CD8-positive, alpha-beta memory T cell (primary cell): ENCODE results near the gene TSNAX. TPM values are rescaled to one million over a fixed set of nuclear protein-coding genes. Genes with fewer than 3 reads are reported as not detected.
"Not testable (repeated sequence)": the region's sequence is repeated elsewhere in the genome, so short reads cannot be mapped to it uniquely, and the experiment has no call there.

Source experiments
- CTCF ChIA-PET: fragments of 350-600 bp; sonication (Branson Sonifier 250); formaldehyde crosslinking; loops from one replicate; lab custom pipeline; 2021; ENCODE audit warnings: antibody characterized with exemption; lab: Charles Lee
- POLR2A ChIA-PET: fragments of 350-600 bp; sonication (Branson Sonifier 250); formaldehyde crosslinking; loops from one replicate; lab custom pipeline; 2021; ENCODE audit warnings: antibody characterized with exemption; lab: Charles Lee
- DNase-seq, 5 donors: peaks; one replicate each; pipeline versions ENCODE4 v3.0.0 to v3.0.0-alpha.2; 2020 to 2022; ENCODE audit warnings: mixed read lengths in 1 of 5
- H3K27ac ChIP-seq: one replicate; pipeline ENCODE4 v1.7.0; 2013; ENCODE audit warnings: low read depth, mild to moderate bottlenecking, low read length, moderate library complexity
- H3K27me3 ChIP-seq: 2 replicates; pipeline ENCODE4 v1.7.0; 2013; ENCODE audit warnings: low read length, mild to moderate bottlenecking; ENCODE audit not compliant: insufficient read depth, poor library complexity, severe bottlenecking
- H3K36me3 ChIP-seq: 2 replicates; pipeline ENCODE4 v1.7.0; 2013; ENCODE audit warnings: mild to moderate bottlenecking, low read length, moderate library complexity; ENCODE audit not compliant: insufficient read depth
- H3K4me1 ChIP-seq: 2 replicates; pipeline ENCODE4 v1.7.0; 2013; ENCODE audit warnings: mild to moderate bottlenecking, low read length, moderate library complexity; ENCODE audit not compliant: insufficient read depth
- H3K4me3 ChIP-seq: 2 replicates; pipeline ENCODE4 v1.7.0; 2013; ENCODE audit warnings: mild to moderate bottlenecking, low read length
- H3K9me3 ChIP-seq: 2 replicates; pipeline ENCODE4 v1.7.0; 2013; ENCODE audit warnings: mild to moderate bottlenecking, low read length
- H3K27ac Mint-ChIP-seq, 8 donors: one replicate each; pipeline ENCODE4 v1.8.0; 2020 to 2021; ENCODE audit warnings: mixed read lengths in 8 of 8, mild to moderate bottlenecking in 6 of 8, inconsistent platforms in 3 of 8, moderate library complexity in 3 of 8
- H3K27me3 Mint-ChIP-seq, 2 donors: one replicate each; pipeline ENCODE4 v1.8.0; 2020 to 2021; ENCODE audit warnings: mixed read lengths in 2 of 2, mild to moderate bottlenecking in 1 of 2, moderate library complexity in 1 of 2
- H3K36me3 Mint-ChIP-seq, 3 donors: one replicate each; pipeline ENCODE4 v1.8.0; 2020 to 2021; ENCODE audit warnings: mixed read lengths in 3 of 3, inconsistent platforms in 1 of 3, mild to moderate bottlenecking in 1 of 3
- H3K4me1 Mint-ChIP-seq, 3 donors: one replicate each; pipeline ENCODE4 v1.8.0; 2020 to 2021; ENCODE audit warnings: mixed read lengths in 3 of 3, inconsistent platforms in 1 of 3, mild to moderate bottlenecking in 1 of 3
- H3K4me3 Mint-ChIP-seq, 7 donors: one replicate each; pipeline ENCODE4 v1.8.0; 2020 to 2021; ENCODE audit warnings: mixed read lengths in 7 of 7, mild to moderate bottlenecking in 6 of 7, moderate library complexity in 4 of 7, inconsistent platforms in 2 of 7
- H3K9me3 Mint-ChIP-seq, 5 donors: one replicate each; pipeline ENCODE4 v1.8.0; 2020 to 2022; ENCODE audit warnings: mixed read lengths in 5 of 5, mild to moderate bottlenecking in 3 of 5, moderate library complexity in 2 of 5, inconsistent platforms in 1 of 5
- polyA plus RNA-seq: library from polyadenylated mRNA; unstranded; fragments of 300-500 nt; fragmentation: Illumina TruSeq; gene quantifications from one replicate; pipeline ENCODE4 v1.2.3, GENCODE V29; 2021
- total RNA-seq, 2 experiments: library from RNA; stranded (reverse); gene quantifications; one replicate each; pipeline ENCODE4 v1.2.3, GENCODE V29; 2021

The TSNAX gene
- total and polyA plus RNA-seq, 3 experiments from 2014 or later: 48.0 to 95.0 (median 49.8) TPM

- Histone ChIP-seq H3K27ac (no peak overlapping the region), H3K9me3 (no peaks in the 10 kb centered on the region), H3K4me3 (no peak overlapping the region), H3K36me3 (no peaks in the 10 kb centered on the region), H3K4me1 (no peaks in the 10 kb centered on the region), H3K27me3 (no peaks in the 10 kb centered on the region)
- H3K4me3 Mint-ChIP-seq: no peak overlapping the region
- ChIA-PET POLR2A (no interaction called here), CTCF (no interaction called here)
- H3K27ac Mint-ChIP-seq: no peak overlapping the region
- no peak for DNase-seq
- H3K9me3 Mint-ChIP-seq: peaks cover 2 to 8% (median 5%) of the 10 kb centered on the region in 5 donors
- H3K36me3 Mint-ChIP-seq: peaks cover 0 to 6% (median 0%) of the 10 kb centered on the region in 3 donors
- no peaks in the 10 kb centered on the region for H3K4me1 Mint-ChIP-seq
- H3K27me3 Mint-ChIP-seq: peaks cover 3 to 25% of the 10 kb centered on the region in 2 donors
Measured at GRCh38 chr1:231493421-231494185, 34.9 kb upstream of the TSNAX start.

- Histone ChIP-seq H3K4me1 (no peaks in the 10 kb centered on the region), H3K36me3 (no peaks in the 10 kb centered on the region), H3K4me3 (no peak overlapping the region), H3K9me3 (no peaks in the 10 kb centered on the region), H3K27me3 (no peaks in the 10 kb centered on the region), H3K27ac (no peak overlapping the region)
- Mint-ChIP-seq H3K4me1 (no peaks in the 10 kb centered on the region), H3K27ac (no peak overlapping the region), H3K36me3 (peaks cover 0 to 10% (median 0%) of the 10 kb centered on the region in 3 donors), H3K27me3 (peaks cover 3 to 25% of the 10 kb centered on the region in 2 donors), H3K9me3 (peaks cover 4 to 13% (median 12%) of the 10 kb centered on the region in 5 donors), H3K4me3 (no peak overlapping the region)
- no peak for DNase-seq
- POLR2A ChIA-PET: no interaction called here
- CTCF ChIA-PET: no interaction called here
Measured at GRCh38 chr1:231494439-231495110, 33.9 kb upstream of the TSNAX start.

- H3K4me1 ChIP-seq: no peaks in the 10 kb centered on the region
- no peaks in the 10 kb centered on the region for H3K36me3 ChIP-seq
- no peak overlapping the region for H3K27ac ChIP-seq
- H3K27me3 ChIP-seq: no peaks in the 10 kb centered on the region
- peaks cover 3 to 30% of the 10 kb centered on the region in 2 donors for H3K27me3 Mint-ChIP-seq
- no peak overlapping the region for H3K4me3 Mint-ChIP-seq
- no peaks in the 10 kb centered on the region for H3K4me1 Mint-ChIP-seq
- H3K36me3 Mint-ChIP-seq: peaks cover 0 to 26% (median 0%) of the 10 kb centered on the region in 3 donors
- H3K9me3 ChIP-seq: no peaks in the 10 kb centered on the region
- POLR2A ChIA-PET: no interaction called here
- H3K4me3 ChIP-seq: no peak overlapping the region
- no peak for DNase-seq
- peaks cover 13 to 23% (median 21%) of the 10 kb centered on the region in 5 donors for H3K9me3 Mint-ChIP-seq
- CTCF ChIA-PET: no interaction called here
- no peak overlapping the region for H3K27ac Mint-ChIP-seq
Measured at GRCh38 chr1:231497629-231498152, 30.8 kb upstream of the TSNAX start.

DNA sequence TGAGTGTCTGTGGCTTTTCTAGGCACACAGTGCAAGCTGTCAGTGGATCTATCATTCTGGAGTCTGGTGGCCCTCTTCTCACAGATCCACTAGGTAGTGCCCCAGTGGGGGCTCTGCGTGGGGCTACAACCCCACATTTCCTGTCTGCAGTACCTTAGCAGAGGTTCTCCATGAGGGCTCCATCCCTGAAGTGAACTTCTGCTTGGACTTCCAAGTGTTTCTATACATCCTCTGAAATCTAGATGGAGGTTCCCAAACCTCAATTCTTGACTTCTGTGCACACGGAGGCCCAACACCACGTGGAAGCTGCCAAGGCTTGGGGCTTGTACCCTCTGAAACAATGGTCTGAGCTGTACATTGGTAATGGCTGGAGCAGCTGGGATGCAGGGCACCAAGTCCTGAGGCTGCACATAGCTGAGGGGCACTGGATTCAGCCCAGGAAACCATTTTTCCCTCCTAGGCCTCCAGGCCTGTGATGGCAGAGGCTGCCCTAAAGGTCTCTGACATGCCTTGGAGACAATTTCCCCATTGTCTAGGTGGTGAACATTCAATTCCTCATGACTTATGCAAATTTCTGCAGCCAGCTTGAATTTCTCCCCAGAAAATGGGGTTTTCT lies 29.2 kb upstream of the TSNAX start:
- peaks cover 0 to 28% of the 10 kb centered on the region in 2 donors for H3K27me3 Mint-ChIP-seq
- peaks cover 17 to 23% (median 21%) of the 10 kb centered on the region in 5 donors for H3K9me3 Mint-ChIP-seq
- H3K36me3 Mint-ChIP-seq: peaks cover 0 to 26% (median 0%) of the 10 kb centered on the region in 3 donors
- ChIA-PET POLR2A (no interaction called here), CTCF (no interaction called here)
- H3K4me1 ChIP-seq: no peaks in the 10 kb centered on the region
- H3K27ac Mint-ChIP-seq: no peak overlapping the region
- H3K9me3 ChIP-seq: no peaks in the 10 kb centered on the region
- H3K4me3 ChIP-seq: no peak overlapping the region
- H3K27me3 ChIP-seq: no peaks in the 10 kb centered on the region
- H3K36me3 ChIP-seq: no peaks in the 10 kb centered on the region
- H3K4me1 Mint-ChIP-seq: no peaks in the 10 kb centered on the region
- no peak for DNase-seq
- no peak overlapping the region for H3K27ac ChIP-seq
- H3K4me3 Mint-ChIP-seq: no peak overlapping the region

- H3K27ac Mint-ChIP-seq: no peak overlapping the region
- Histone ChIP-seq H3K4me3 (no peak overlapping the region), H3K4me1 (no peaks in the 10 kb centered on the region), H3K27me3 (no peaks in the 10 kb centered on the region), H3K36me3 (no peaks in the 10 kb centered on the region), H3K27ac (no peak overlapping the region), H3K9me3 (no peaks in the 10 kb centered on the region)
- ChIA-PET POLR2A (no interaction called here), CTCF (no interaction called here)
- H3K9me3 Mint-ChIP-seq: peaks cover 17 to 23% (median 21%) of the 10 kb centered on the region in 5 donors
- H3K4me1 Mint-ChIP-seq: no peaks in the 10 kb centered on the region
- peaks cover 3 to 37% of the 10 kb centered on the region in 2 donors for H3K27me3 Mint-ChIP-seq
- no peak overlapping the region for H3K4me3 Mint-ChIP-seq
- DNase-seq: no peak
- peaks cover 0 to 26% (median 0%) of the 10 kb centered on the region in 3 donors for H3K36me3 Mint-ChIP-seq
Measured at GRCh38 chr1:231500666-231501065, 27.8 kb upstream of the TSNAX start.

DNA sequence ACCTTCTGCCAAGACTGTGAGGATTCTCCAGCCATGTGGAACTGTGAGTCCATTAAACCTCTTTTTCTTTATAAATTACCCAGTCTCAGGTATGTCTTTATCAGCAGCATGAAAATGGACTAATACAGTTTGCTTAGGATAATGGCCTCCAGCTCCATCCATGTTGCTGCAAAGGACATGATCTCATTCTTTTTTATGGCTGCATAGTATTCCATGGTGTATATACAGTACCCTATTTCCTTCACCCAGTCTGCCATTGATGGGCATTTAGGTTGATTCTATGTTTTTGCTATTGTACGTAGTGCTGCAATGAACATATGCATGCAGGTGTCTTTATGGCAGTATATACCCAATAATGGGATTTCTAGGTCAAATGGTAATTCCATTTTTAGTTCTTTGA lies 25.3 kb upstream of the TSNAX start:
- H3K4me3 ChIP-seq, H3K27ac ChIP-seq, H3K4me1 ChIP-seq, H3K27ac Mint-ChIP-seq, H3K36me3 ChIP-seq, H3K4me3 Mint-ChIP-seq, H3K4me1 Mint-ChIP-seq, DNase-seq, H3K27me3 ChIP-seq, POLR2A ChIA-PET, H3K9me3 ChIP-seq, CTCF ChIA-PET: not testable (repeated sequence)
- Mint-ChIP-seq H3K9me3 (peaks cover 17 to 22% (median 19%) of the 10 kb centered on the region in 5 donors), H3K27me3 (peaks cover 3 to 34% of the 10 kb centered on the region in 2 donors), H3K36me3 (peaks cover 0 to 24% (median 0%) of the 10 kb centered on the region in 3 donors)

DNA sequence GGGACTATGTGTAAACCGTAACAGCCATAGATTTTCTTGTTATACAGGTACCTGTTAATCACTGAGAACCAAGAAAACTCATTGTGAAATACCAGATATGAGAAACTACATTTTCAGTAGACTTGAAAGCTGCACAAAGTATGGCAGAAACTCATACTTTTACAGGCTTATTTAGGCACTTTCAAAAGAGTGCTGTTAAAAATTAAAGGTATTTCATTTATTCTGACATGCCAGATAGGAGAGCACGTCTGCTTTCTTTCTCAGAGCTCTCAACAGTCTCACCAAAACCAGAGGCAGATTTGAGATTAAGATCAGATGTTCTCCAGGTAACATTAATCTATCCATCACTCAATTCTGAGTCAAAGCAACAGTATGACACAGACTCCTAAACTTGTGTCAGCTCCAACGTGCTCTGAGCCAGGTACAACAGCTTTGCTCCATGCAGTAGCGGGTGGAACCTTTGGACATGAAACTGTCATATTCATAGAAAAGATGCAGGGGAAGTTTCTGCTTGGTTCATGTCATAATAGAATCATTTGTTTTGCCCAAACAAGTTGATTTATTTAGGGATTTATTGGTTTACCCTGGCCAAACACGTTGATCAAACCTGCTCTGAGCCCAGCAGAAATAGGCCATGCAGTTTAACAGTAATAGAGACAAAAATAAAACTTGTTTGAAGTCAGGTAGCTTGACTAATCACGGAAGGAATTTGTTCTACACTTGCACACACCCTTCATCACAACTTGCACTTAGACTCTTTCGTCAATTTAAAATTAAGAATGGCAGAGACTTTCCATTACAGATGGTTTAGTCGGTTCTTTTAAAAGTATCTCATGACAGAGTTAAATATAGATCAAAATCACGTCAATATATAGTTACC lies 20.8 kb upstream of the TSNAX start:
- no peaks in the 10 kb centered on the region for H3K27me3 ChIP-seq
- H3K27me3 Mint-ChIP-seq: peaks cover 5 to 44% of the 10 kb centered on the region in 2 donors
- no peaks in the 10 kb centered on the region for H3K9me3 ChIP-seq
- H3K4me3 ChIP-seq: no peak overlapping the region
- ChIA-PET CTCF (no interaction called here), POLR2A (no interaction called here)
- H3K9me3 Mint-ChIP-seq: peaks cover 0 to 3% (median 0%) of the 10 kb centered on the region in 5 donors
- no peaks in the 10 kb centered on the region for H3K4me1 Mint-ChIP-seq
- H3K36me3 ChIP-seq: no peaks in the 10 kb centered on the region
- no peak overlapping the region for H3K4me3 Mint-ChIP-seq
- no peak for DNase-seq
- no peak overlapping the region for H3K27ac Mint-ChIP-seq
- no peaks in the 10 kb centered on the region for H3K4me1 ChIP-seq
- H3K36me3 Mint-ChIP-seq: no peaks in the 10 kb centered on the region
- H3K27ac ChIP-seq: no peak overlapping the region
